DMS 273 treated with DMSO at 0.1 percent for 48 hours (cell line): ENCODE data around the gene EIF6.

ENCODE experiments used
- DNase-seq: peaks from one replicate; lab custom pipeline; 2025; lab: John Stamatoyannopoulos, UW

EIF6 gene

GRCh38 chr20:35293303-35294292 lies 9.0 kb upstream of the EIF6 start:
- DNase-seq, result no peak

GRCh38 chr20:35292504-35293285 lies 8.1 kb upstream of the EIF6 start:
- DNase-seq, result no peak

- no peak for DNase-seq
Observed at GRCh38 chr20:35291654-35292503, 7.3 kb upstream of the EIF6 start, which contains the start of gene FAM83C. TSS of gene FAM83C (minus strand) at chr20:35292425. CDS start at chr20:35292304, 121 bp downstream.

GRCh38 chr20:35290887-35291417 lies 6.4 kb upstream of the EIF6 start:
- no peak for DNase-seq

GRCh38 chr20:35290186-35290886 lies 5.8 kb upstream of the EIF6 start:
- no peak for DNase-seq

- no peak for DNase-seq
Observed at GRCh38 chr20:35288325-35289060, 3.9 kb upstream of the EIF6 start.

- no peak for DNase-seq
Observed at GRCh38 chr20:35287509-35288324, 3.1 kb upstream of the EIF6 start.

GRCh38 chr20:35286899-35287508 lies 2.4 kb upstream of the EIF6 start:
- no peak for DNase-seq

GRCh38 chr20:35286077-35286898 lies 1.7 kb upstream of the EIF6 start:
- no peak for DNase-seq

GRCh38 chr20:35285806-35286076 lies 1.2 kb upstream of the EIF6 start:
- no peak for DNase-seq

- no peak for DNase-seq
Observed at GRCh38 chr20:35284992-35285805, 627 bp upstream of the EIF6 start.

GRCh38 chr20:35283441-35284266 lies 918 bp downstream of the EIF6 start:
- DNase-seq, result no peak

- DNase-seq, result no peak
Observed at GRCh38 chr20:35281506-35282101, 3.0 kb downstream of the EIF6 start.

- no peak for DNase-seq
Observed at GRCh38 chr20:35280523-35280922, 4.0 kb downstream of the EIF6 start.

- no peak for DNase-seq
Observed at GRCh38 chr20:35279533-35280174, 4.9 kb downstream of the EIF6 start.

GRCh38 chr20:35279040-35279439 lies 5.5 kb downstream of the EIF6 start:
- no peak for DNase-seq
